GM06990 (cell line): ENCODE data around the gene CNTF.

ENCODE experiments used
- DNase-seq: peaks from one replicate; pipeline ENCODE4 v3.0.0-alpha.2; 2011; ENCODE audit not compliant: insufficient read length; ENCODE audit errors: extremely low read depth
- H3K27me3 ChIP-seq: replicated peaks from 2 replicates; pipeline ENCODE4 v1.6.0; 2011; ENCODE audit warnings: low read length; ENCODE audit not compliant: control insufficient read depth, insufficient read depth
- H3K36me3 ChIP-seq: 2 replicates; pipeline ENCODE4 v1.5.1; 2011; ENCODE audit warnings: low read length; ENCODE audit not compliant: control insufficient read depth, insufficient read depth
- H3K4me3 ChIP-seq: replicated peaks from 2 replicates; pipeline ENCODE4 v1.5.1; 2011; ENCODE audit warnings: low read depth, mild to moderate bottlenecking, control low read depth, low read length
- TF ChIP-seq, protein P1 (sequence below): IDR thresholded peaks from 2 replicates; pipeline ENCODE4 v1.5.1; 2011; ENCODE audit warnings: low read length, control low read depth, mild to moderate bottlenecking, inconsistent platforms; ENCODE audit not compliant: insufficient read depth, poor library complexity, severe bottlenecking

The CNTF gene

DNA sequence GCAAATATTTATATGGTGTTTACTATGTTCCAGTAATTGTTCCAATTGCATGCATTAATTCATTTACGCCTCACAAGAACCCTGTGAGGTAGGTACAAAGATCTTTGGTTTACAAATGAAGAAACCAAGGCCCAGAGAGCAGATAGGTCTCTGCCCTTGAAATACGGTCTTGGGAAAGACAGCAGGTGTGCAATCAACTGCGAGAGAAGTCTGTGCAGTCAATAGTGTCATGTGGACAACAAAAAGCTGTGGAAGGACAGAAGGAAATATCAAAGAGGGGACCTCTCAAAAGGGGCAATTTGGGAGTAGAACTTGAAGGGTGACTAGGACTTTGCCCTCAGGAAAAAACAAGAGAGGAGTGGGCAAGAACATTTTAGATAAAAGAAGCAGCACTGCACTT, 8.9 kb downstream of the CNTF start:
- peaks cover 2% of the 10 kb centered on the region for H3K36me3 ChIP-seq
- no peaks in the 10 kb centered on the region for H3K27me3 ChIP-seq
- DNase-seq, result no peak
- H3K4me3 ChIP-seq, result no peak overlapping the region
- TF ChIP-seq, protein P1, sequence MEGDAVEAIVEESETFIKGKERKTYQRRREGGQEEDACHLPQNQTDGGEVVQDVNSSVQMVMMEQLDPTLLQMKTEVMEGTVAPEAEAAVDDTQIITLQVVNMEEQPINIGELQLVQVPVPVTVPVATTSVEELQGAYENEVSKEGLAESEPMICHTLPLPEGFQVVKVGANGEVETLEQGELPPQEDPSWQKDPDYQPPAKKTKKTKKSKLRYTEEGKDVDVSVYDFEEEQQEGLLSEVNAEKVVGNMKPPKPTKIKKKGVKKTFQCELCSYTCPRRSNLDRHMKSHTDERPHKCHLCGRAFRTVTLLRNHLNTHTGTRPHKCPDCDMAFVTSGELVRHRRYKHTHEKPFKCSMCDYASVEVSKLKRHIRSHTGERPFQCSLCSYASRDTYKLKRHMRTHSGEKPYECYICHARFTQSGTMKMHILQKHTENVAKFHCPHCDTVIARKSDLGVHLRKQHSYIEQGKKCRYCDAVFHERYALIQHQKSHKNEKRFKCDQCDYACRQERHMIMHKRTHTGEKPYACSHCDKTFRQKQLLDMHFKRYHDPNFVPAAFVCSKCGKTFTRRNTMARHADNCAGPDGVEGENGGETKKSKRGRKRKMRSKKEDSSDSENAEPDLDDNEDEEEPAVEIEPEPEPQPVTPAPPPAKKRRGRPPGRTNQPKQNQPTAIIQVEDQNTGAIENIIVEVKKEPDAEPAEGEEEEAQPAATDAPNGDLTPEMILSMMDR, result no peak

DNA sequence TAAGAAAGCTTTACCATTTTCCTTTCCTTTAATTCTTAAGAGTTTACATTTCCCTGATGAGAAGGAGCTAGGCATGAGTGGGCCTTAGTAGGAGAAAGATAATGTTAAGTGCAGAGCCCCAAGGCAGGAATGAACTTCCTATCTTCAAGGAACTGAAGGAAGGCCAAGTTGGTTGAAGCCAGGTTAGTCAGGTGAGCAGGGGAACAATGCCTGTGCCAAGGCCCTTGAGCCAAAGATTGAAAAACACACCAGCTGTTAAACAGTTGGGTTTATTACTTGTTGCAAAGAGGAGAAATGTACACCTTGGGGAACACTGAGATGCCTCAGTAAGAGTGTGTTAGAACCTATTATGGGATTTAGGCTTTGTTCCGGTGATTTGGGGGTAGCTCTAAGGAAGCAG, 10.0 kb downstream of the CNTF start:
- DNase-seq, result no peak
- H3K27me3 ChIP-seq, result no peaks in the 10 kb centered on the region
- peaks cover 2% of the 10 kb centered on the region for H3K36me3 ChIP-seq
- TF ChIP-seq, protein P1, result no peak
- H3K4me3 ChIP-seq, result no peak overlapping the region

DNA sequence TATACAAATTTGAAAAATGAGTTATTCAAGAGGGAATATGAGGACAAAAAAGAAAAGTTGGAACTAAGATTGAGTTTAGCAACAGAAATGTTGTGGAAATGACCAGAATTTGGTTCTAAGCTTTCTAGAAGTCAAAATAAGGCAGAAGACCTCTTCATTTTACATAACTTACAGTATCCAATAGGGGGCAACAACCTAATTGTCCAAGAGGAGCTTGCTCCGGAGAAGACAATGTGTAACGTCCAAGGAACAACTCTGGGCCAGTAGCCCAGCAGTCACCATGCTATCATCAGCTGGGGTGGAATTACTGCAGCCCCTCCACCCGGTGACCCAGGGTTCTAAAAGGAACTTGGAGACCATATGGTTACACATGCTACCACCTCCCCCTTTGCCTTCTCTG, 14.1 kb downstream of the CNTF start:
- no peak overlapping the region for H3K4me3 ChIP-seq
- no peak for DNase-seq
- TF ChIP-seq, protein P1, result no peak
- H3K36me3 ChIP-seq, result no peaks in the 10 kb centered on the region
- H3K27me3 ChIP-seq, result no peaks in the 10 kb centered on the region

DNA sequence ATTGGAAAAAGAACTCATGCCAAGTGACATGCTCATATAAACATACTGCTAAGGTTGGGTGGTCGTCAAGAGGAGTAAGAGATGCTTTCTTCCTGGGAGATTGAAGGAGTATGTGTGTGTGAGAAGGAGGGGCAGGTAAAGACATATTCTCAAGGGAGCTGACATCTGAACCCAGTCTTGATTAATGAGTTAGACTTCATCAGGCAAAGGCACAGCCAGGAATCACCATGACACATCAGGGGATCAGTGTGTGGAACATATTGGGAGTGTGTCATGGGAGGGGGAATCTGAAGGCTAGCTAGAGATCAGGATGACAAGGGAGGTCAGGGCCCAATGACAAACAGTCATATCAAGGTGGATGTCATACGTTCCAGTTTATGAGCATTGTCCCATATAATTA, 14.9 kb downstream of the CNTF start:
- H3K4me3 ChIP-seq, result no peak overlapping the region
- no peaks in the 10 kb centered on the region for H3K27me3 ChIP-seq
- TF ChIP-seq, protein P1, result no peak
- no peaks in the 10 kb centered on the region for H3K36me3 ChIP-seq
- no peak for DNase-seq

DNA sequence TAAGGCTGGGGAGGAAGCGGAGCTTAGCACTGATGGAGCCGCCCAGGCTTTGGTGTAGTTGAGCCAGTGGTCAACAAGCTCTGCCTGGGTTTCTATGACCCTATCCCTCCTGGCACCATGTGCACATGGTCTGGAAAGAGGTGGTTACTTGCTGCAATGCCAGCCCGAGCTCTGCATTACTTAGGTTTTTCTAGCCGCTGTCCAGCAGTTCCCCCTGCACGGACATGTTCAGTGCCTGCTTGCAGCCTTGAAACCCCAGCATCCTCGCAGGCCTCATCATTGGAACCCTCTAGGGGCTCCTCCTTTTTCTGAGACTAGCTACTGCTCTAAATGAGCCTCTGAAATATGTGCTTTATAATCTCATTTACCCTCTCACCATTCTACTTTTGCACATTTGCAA, 16.6 kb downstream of the CNTF start:
- no peak for DNase-seq
- no peak overlapping the region for H3K4me3 ChIP-seq
- TF ChIP-seq, protein P1, result no peak
- H3K27me3 ChIP-seq, result no peaks in the 10 kb centered on the region
- no peaks in the 10 kb centered on the region for H3K36me3 ChIP-seq

DNA sequence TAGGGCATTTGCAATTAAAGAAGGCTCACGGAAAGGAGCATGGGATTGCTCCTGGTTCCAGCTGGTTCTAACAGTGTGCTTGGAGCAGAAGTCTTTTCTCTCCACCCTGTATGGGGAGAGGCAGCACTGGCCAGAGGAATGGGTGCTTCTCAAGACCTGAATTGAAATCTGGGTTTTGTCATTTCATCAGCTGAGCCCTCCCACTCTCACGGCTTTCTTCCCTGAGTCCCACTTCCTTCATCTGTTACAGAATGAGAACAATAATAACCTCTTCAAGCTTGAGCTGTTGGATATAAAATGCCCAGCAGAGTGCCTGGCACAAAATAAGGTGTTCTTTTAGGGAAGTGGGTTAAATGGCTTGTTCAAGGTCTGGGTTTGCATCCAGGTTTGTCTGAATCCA, 17.2 kb downstream of the CNTF start:
- Histone ChIP-seq H3K27me3 (no peaks in the 10 kb centered on the region), H3K36me3 (no peaks in the 10 kb centered on the region), H3K4me3 (no peak overlapping the region)
- TF ChIP-seq, protein P1, result no peak
- DNase-seq, result no peak
